WERI-Rb-1 (cell line): ENCODE data around the gene URB2.

Source experiments
- DNase-seq: peaks from one replicate; pipeline ENCODE4 v3.0.0-alpha.2; 2020
- H3K27ac ChIP-seq: fragments of 250-450 bp; sonication (Bioruptor Pico); 2 replicates; pipeline ENCODE4 v1.5.1; 2020; ENCODE audit warnings: mild to moderate bottlenecking, moderate library complexity
- H3K27me3 ChIP-seq: fragments of 250-450 bp; sonication (Bioruptor Pico); 2 replicates; pipeline ENCODE4 v1.5.1; 2021; ENCODE audit warnings: mild to moderate bottlenecking, low read depth, moderate library complexity; ENCODE audit not compliant: insufficient read depth, severe bottlenecking
- H3K36me3 ChIP-seq: fragments of 250-450 bp; sonication (Bioruptor Pico); 2 replicates; pipeline ENCODE4 v1.5.1; 2020; ENCODE audit warnings: mild to moderate bottlenecking, moderate library complexity
- H3K4me3 ChIP-seq: 2 replicates; pipeline ENCODE4 v1.5.1; 2011; ENCODE audit warnings: low read depth, mild to moderate bottlenecking, control low read depth, low read length
- H3K9me3 ChIP-seq: fragments of 250-450 bp; sonication (Bioruptor Pico); 2 replicates; pipeline ENCODE4 v1.5.1; 2021; ENCODE audit warnings: mild to moderate bottlenecking, moderate library complexity; ENCODE audit not compliant: severe bottlenecking
- CTCF ChIP-seq: IDR thresholded peaks from 2 replicates; pipeline ENCODE4 v1.5.1; 2011; ENCODE audit warnings: low read depth, mild to moderate bottlenecking, control low read depth, inconsistent platforms, low read length

The URB2 gene

GRCh38 chr1:229669333-229669732, 43.3 kb downstream of the URB2 start:
- H3K9me3 ChIP-seq: no peaks in the 10 kb centered on the region
- H3K27ac ChIP-seq: no peak overlapping the region
- H3K36me3 ChIP-seq: no peaks in the 10 kb centered on the region
- no peak for TF ChIP-seq CTCF
- no peaks in the 10 kb centered on the region for H3K27me3 ChIP-seq
- no peak for DNase-seq
- H3K4me3 ChIP-seq: no peak overlapping the region

- no peak overlapping the region for H3K27ac ChIP-seq
- no peaks in the 10 kb centered on the region for H3K36me3 ChIP-seq
- H3K4me3 ChIP-seq: no peak overlapping the region
- no peaks in the 10 kb centered on the region for H3K27me3 ChIP-seq
- TF ChIP-seq CTCF: no peak
- H3K9me3 ChIP-seq: no peaks in the 10 kb centered on the region
- DNase-seq: no peak
These were observed 45.3 kb downstream of the URB2 start for GRCh38 chr1:229671310-229671709.

GRCh38 chr1:229672246-229672645, 46.2 kb downstream of the URB2 start:
- no peak for TF ChIP-seq CTCF
- no peaks in the 10 kb centered on the region for H3K36me3 ChIP-seq

GRCh38 chr1:229674042-229674441, 48.0 kb downstream of the URB2 start:
- Histone ChIP-seq H3K27ac (no peak overlapping the region), H3K36me3 (no peaks in the 10 kb centered on the region), H3K9me3 (no peaks in the 10 kb centered on the region), H3K27me3 (no peaks in the 10 kb centered on the region), H3K4me3 (no peak overlapping the region)
- DNase-seq: no peak
- TF ChIP-seq CTCF: no peak

More at GRCh38 chr1:229672246-229672645, 46.2 kb downstream of the URB2 start:
- no peak overlapping the region for H3K4me3 ChIP-seq
- no peak overlapping the region for H3K27ac ChIP-seq
- H3K27me3 ChIP-seq: no peaks in the 10 kb centered on the region
- no peaks in the 10 kb centered on the region for H3K9me3 ChIP-seq
- DNase-seq: no peak

GRCh38 chr1:229675396-229675795, 49.3 kb downstream of the URB2 start:
- Histone ChIP-seq H3K36me3 (no peaks in the 10 kb centered on the region), H3K27me3 (no peaks in the 10 kb centered on the region), H3K4me3 (no peak overlapping the region), H3K27ac (no peak overlapping the region), H3K9me3 (no peaks in the 10 kb centered on the region)
- DNase-seq: no peak
- TF ChIP-seq CTCF: no peak

- no peak overlapping the region for H3K27ac ChIP-seq
- H3K4me3 ChIP-seq: no peak overlapping the region
- H3K9me3 ChIP-seq: no peaks in the 10 kb centered on the region
- no peak for DNase-seq
- no peak for TF ChIP-seq CTCF
- no peaks in the 10 kb centered on the region for H3K27me3 ChIP-seq
- H3K36me3 ChIP-seq: no peaks in the 10 kb centered on the region
These were observed 59.1 kb downstream of the URB2 start for GRCh38 chr1:229685149-229685548.
